Activated CD8-positive, alpha-beta T cell treated with anti-CD3 and anti-CD28 coated beads for 36 hours (primary cell): ENCODE results near the gene MAPK1IP1L. TPM values are rescaled to one million over a fixed set of nuclear protein-coding genes. Genes with fewer than 3 reads are reported as not detected.
A peak's percentile ranks its signal among the peaks of the same experiment; 100 is the strongest.

ENCODE experiments used
- ATAC-seq: fragments of 200-7000 bp; cut with Tn5 transposase; one replicate; pipeline ENCODE4 v1.10.0; 2021; ENCODE audit warnings: mild to moderate bottlenecking, moderate library complexity
- CTCF ChIA-PET: fragments of 350-600 bp; sonication (Branson Sonifier 250); formaldehyde crosslinking; loops from one replicate; lab custom pipeline; 2021; ENCODE audit warnings: antibody characterized with exemption; lab: Charles Lee
- POLR2A ChIA-PET: fragments of 350-600 bp; sonication (Branson Sonifier 250); formaldehyde crosslinking; loops from one replicate; lab custom pipeline; 2021; ENCODE audit warnings: antibody characterized with exemption; lab: Charles Lee
- DNase-seq: peaks from one replicate; pipeline ENCODE4 v3.0.0-alpha.2; 2020
- H3K27ac Mint-ChIP-seq: one replicate; pipeline ENCODE4 v1.8.0; 2021; ENCODE audit warnings: mild to moderate bottlenecking, mixed read lengths
- H3K27me3 Mint-ChIP-seq: one replicate; pipeline ENCODE4 v1.8.0; 2021; ENCODE audit warnings: mixed read lengths
- H3K36me3 Mint-ChIP-seq: one replicate; pipeline ENCODE4 v1.8.0; 2021; ENCODE audit warnings: low read depth, mixed read lengths
- H3K4me1 Mint-ChIP-seq: one replicate; pipeline ENCODE4 v1.8.0; 2021; ENCODE audit warnings: low read depth, mixed read lengths
- H3K4me3 Mint-ChIP-seq: one replicate; pipeline ENCODE4 v1.8.0; 2021; ENCODE audit warnings: mild to moderate bottlenecking, moderate library complexity, mixed read lengths
- H3K9me3 Mint-ChIP-seq: one replicate; pipeline ENCODE4 v1.8.0; 2021; ENCODE audit warnings: mixed read lengths
- intact Hi-C: fragments of 100-400 bp; cut with micrococcal nuclease; formaldehyde crosslinking; loops from one replicate; pipeline ENCODE4 v1.10.0; 2022
- total RNA-seq, 2 experiments: library from RNA; stranded (reverse); gene quantifications; one replicate each; pipeline ENCODE4 v1.2.3, GENCODE V29; 2021
- TF ChIP-seq, protein P1 (sequence below): fragments of 200-600 bp; IDR thresholded peaks from one replicate; pipeline ENCODE4 v1.8.0; 2022; ENCODE audit warnings: antibody characterized with exemption, mild to moderate bottlenecking

The MAPK1IP1L gene
- total RNA-seq, 2 experiments from 2014 or later, result 89.3 to 105 TPM

DNA sequence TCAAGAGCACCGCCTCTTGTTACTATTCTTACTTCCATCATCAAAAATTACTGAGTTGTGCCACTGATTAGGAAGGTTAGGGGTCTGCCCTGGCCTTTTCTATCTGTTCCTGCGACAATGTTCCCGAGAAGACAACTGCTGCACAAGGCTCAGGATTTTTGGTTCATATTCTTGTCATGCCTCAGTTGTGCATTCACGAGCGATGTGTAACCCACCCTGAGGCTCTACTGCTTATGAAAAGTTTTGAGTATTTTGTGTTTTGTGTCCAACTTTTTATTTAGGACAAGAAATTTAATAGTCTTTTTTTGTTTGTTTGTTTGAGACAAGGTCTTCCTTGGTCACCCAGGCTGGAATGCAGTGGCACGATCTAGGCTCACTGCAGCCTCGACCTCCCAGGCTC is 54.5 kb downstream of the MAPK1IP1L start:
- DNase-seq (no peak), ATAC-seq (no peak)
- TF ChIP-seq, protein P1, sequence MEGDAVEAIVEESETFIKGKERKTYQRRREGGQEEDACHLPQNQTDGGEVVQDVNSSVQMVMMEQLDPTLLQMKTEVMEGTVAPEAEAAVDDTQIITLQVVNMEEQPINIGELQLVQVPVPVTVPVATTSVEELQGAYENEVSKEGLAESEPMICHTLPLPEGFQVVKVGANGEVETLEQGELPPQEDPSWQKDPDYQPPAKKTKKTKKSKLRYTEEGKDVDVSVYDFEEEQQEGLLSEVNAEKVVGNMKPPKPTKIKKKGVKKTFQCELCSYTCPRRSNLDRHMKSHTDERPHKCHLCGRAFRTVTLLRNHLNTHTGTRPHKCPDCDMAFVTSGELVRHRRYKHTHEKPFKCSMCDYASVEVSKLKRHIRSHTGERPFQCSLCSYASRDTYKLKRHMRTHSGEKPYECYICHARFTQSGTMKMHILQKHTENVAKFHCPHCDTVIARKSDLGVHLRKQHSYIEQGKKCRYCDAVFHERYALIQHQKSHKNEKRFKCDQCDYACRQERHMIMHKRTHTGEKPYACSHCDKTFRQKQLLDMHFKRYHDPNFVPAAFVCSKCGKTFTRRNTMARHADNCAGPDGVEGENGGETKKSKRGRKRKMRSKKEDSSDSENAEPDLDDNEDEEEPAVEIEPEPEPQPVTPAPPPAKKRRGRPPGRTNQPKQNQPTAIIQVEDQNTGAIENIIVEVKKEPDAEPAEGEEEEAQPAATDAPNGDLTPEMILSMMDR, result no peak
- H3K36me3 Mint-ChIP-seq, result peaks cover 7% of the 10 kb centered on the region
- H3K4me3 Mint-ChIP-seq, result no peak overlapping the region
- peaks cover 8% of the 10 kb centered on the region for H3K9me3 Mint-ChIP-seq
- ChIA-PET CTCF (interaction anchor here (1.1 kb wide), 1 partner anchor 41 kb away, joined by 3 read pairs; no protein-coding TSS in a partner anchor), POLR2A (no interaction called here)
- H3K27ac Mint-ChIP-seq, result no peak overlapping the region
- peaks cover 39% of the 10 kb centered on the region for H3K4me1 Mint-ChIP-seq
- no peaks in the 10 kb centered on the region for H3K27me3 Mint-ChIP-seq
- intact Hi-C loops, result no loop called here

DNA sequence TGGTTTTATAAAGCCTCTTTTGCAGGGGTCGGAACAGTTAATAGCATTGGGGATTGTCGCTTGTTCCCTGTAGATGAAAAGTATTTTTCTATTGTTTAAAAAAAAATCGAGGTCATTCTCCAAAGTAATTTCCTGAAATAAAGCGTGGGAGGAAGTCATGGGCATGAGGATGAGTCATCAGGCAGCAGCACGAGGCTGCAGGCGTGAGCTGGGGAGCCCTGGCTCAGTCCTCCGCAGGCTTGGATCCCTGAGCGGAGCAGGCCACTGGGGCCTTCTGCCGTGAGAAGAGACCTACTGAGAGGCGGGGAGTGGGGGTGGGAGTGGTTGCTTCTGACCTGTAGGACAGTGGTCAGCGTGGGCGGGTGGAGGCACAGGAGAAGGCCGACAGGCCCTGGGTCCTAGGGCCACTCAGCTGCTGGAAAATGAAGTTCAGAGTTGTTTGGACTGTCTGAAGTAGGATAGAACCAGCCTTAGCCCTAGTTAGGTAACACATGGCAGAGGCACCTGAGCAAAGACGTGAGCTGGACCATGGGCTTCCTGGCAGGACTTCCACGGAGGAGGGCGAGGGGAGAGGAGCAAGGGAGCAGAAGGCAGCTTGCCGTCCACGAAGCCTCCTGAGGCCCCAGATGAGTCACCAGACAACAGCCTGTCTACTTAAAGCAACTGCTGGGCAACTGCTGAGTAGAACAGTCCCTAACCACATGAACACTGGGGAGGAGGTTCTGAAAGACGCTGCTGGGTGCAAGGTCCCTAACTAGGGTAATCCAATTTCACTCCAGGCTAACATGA is 56.5 kb downstream of the MAPK1IP1L start:
- DNase-seq (peak; percentile 60), ATAC-seq (peak; percentile 86)
- H3K36me3 Mint-ChIP-seq, result peaks cover 7% of the 10 kb centered on the region
- TF ChIP-seq, protein P1, result no peak
- ChIA-PET POLR2A (interaction anchor here (1.3 kb wide), 1 partner anchor 10 kb away, joined by 5 read pairs; no protein-coding TSS in a partner anchor), CTCF (interaction anchor here (1.1 to 1.6 kb wide), 3 partner anchors 19 to 163 kb away, joined by 3 read pairs; no protein-coding TSS in a partner anchor)
- H3K9me3 Mint-ChIP-seq, result peaks cover 8% of the 10 kb centered on the region
- intact Hi-C loops, result no loop called here
- H3K27me3 Mint-ChIP-seq, result no peaks in the 10 kb centered on the region
- no peak overlapping the region for H3K4me3 Mint-ChIP-seq
- peaks cover 26% of the 10 kb centered on the region for H3K4me1 Mint-ChIP-seq
- H3K27ac Mint-ChIP-seq, result peak overlapping the region; percentile 77

DNA sequence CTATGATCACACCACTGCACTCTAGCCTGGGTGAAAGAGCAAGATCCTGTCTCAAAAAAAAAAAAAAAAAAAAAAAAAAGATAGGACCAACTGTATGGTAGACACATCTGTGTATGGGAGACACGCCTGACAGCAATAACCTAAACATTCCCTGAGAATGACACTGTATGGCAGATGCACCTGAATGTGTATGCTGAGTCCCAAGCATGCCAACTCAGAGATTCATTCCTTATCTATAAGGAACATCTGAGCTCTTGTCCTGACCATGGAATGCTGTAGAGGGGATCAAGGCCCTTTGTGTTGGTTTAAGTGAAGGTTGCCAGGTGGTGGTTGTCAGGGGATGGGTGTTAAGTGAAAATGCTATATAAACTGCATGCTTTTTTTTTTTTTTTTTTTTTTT is 58.4 kb downstream of the MAPK1IP1L start:
- CTCF ChIA-PET, result interaction anchor here (1.6 kb wide), 1 partner anchor 161 kb away, joined by 3 read pairs; no protein-coding TSS in a partner anchor
- ATAC-seq (no peak), DNase-seq (no peak)
- H3K27me3 Mint-ChIP-seq, result no peaks in the 10 kb centered on the region
- TF ChIP-seq, protein P1, result no peak
- H3K27ac Mint-ChIP-seq, result no peak overlapping the region
- H3K4me3 Mint-ChIP-seq, result no peak overlapping the region
- intact Hi-C loops, result no loop called here
- H3K4me1 Mint-ChIP-seq, result peaks cover 10% of the 10 kb centered on the region
- POLR2A ChIA-PET, result no interaction called here
- H3K36me3 Mint-ChIP-seq, result no peaks in the 10 kb centered on the region
- no peaks in the 10 kb centered on the region for H3K9me3 Mint-ChIP-seq

DNA sequence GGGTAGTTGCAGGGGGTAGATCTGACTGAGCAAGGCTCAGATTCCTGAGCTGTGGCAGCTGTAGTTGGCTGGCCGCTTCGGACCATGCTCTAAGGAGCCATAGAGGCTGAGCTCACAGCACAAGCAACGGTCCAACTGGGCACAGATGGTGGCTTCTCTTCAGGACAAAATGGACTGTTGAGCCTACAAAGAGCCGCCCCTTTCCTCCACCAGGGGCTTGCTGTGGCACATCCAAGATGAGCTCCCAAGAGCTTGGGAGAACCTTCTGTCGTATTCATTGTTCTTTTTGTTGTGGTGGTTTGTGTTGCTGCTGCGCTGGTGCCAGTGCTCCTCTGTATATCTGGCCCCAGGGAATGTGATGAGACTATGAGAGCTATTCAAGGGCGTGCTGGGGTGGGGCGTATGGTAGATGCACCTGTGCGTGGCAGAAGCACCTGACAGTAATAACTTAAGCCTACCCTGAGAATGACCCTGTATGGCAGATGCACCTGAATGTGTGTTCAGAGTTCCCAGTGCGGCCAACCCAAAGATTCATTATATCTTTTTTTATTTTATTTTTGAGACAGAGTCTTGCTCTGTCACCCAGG is 59.8 kb downstream of the MAPK1IP1L start:
- POLR2A ChIA-PET, result no interaction called here
- TF ChIP-seq, protein P1, result no peak
- no peak for DNase-seq
- Mint-ChIP-seq H3K4me1 (peaks cover 10% of the 10 kb centered on the region), H3K9me3 (no peaks in the 10 kb centered on the region), H3K4me3 (no peak overlapping the region), H3K36me3 (no peaks in the 10 kb centered on the region), H3K27me3 (no peaks in the 10 kb centered on the region), H3K27ac (no peak overlapping the region)
- ATAC-seq, result no peak
- CTCF ChIA-PET, result interaction anchor here (0.7 kb wide), 1 partner anchor 50 kb away, joined by 3 read pairs; no protein-coding TSS in a partner anchor
- intact Hi-C loops, result no loop called here

DNA sequence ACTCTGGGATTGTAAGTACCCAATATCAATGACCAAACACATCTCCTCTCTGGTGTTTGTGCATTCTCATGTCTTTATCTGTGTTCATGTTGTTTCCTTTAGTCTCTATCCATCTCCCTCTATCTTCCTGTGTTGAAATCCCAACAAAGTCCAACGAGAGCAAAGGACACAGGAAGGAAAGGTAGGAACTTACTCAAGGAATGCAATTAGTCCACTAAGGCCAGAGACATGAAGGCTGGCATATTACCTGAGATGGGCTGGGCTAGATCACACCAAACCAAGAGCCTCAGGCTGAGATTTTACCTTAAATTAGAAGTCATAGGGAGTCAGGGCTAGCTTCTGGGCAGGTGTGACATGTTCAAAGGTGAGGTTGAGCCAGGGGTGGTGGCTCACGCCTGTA is 63.3 kb downstream of the MAPK1IP1L start:
- Mint-ChIP-seq H3K9me3 (no peaks in the 10 kb centered on the region), H3K27me3 (no peaks in the 10 kb centered on the region), H3K36me3 (no peaks in the 10 kb centered on the region), H3K27ac (no peak overlapping the region), H3K4me3 (no peak overlapping the region), H3K4me1 (no peaks in the 10 kb centered on the region)
- no peak for ATAC-seq
- ChIA-PET POLR2A (no interaction called here), CTCF (interaction anchor here (1.2 kb wide), 1 partner anchor 44 kb away, joined by 3 read pairs; no protein-coding TSS in a partner anchor)
- no peak for DNase-seq
- TF ChIP-seq, protein P1, result no peak
- intact Hi-C loops, result no loop called here
